Measurements from ENCODE around the gene SPATS2L.

SPATS2L gene

DNA sequence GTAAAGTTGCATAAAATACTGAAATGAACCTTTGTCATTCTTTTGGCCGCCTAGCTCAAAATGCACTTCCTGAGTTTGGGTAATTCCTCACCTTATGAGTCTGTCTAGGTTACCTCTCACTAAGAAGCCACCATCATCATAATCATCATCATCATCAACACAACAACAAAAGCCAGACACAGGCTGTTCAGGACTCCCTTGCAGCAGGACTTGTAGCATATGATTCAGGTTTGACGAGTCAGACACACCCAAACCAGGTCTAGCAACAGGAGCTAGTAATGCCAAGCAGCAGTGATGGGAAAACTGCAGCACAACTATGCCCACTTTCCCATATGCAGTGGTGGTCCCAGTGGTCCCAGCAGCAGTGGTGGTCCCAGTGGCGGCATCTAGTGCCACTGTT is 216.7 kb downstream of the SPATS2L start:
- DNase-seq: no peak

DNA sequence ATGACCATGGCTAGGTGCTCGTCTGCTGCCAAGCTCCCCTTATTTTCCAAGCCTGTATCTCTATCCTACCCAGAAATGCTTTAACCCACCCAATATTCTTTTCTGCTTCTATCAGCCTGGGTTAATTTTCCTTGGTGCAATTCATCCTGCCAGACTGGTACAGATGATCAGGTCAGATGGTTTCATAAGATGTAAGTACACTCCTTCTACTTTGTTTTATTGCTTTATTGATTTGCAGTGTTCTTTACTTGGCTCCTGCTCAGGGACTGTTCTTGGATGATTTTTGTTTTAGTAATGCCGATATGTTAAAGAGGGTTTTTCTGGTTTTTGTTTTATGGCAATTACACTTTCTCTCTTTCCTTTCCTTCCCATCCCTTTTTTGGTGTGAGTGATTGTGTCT is 217.1 kb downstream of the SPATS2L start:
- no peak for DNase-seq

DNA sequence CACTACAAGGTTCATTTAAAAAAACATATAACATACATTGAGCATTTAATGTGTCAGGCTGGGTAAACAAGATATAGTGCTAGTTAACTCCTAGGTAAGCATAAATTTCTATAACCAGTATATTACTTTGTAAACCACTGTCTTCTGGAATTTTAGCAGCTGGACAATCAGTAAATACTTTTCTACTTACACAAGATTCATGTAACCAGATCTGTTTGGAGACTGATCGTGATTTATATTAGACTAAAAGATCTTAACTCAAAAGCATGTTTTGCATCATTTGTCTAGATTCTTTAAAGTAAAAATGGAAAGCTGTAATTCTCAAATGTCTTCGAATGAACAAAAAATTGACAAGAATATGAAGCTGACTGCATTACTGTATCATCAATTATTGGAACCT is 218.6 kb downstream of the SPATS2L start:
- DNase-seq: no peak

DNA sequence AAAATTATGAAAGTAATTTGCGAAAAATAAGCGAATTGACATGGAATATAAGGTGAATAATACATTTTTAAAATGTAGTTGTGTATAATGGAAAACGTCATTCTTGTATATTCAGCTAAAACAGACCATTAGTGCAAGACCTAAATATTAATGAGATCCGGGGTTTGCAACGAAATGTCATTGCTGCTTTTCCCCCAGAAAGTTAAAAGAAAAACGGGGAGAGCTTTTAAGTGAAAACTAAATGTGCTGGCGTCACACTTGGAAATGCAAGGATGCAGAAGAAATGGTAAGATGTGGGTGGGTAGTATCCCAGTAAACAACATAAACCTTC is 219.0 kb downstream of the SPATS2L start:
- no peak for DNase-seq

GRCh38 chr2:200525882-200526651 is 219.6 kb downstream of the SPATS2L start, which contains the start of gene SGO2:
SGO2 (plus strand) TSS chr2:200526207; CDS start chr2:200532976, 6,769 bp downstream.
- DNase-seq: peak; percentile 89 to 91

DNA sequence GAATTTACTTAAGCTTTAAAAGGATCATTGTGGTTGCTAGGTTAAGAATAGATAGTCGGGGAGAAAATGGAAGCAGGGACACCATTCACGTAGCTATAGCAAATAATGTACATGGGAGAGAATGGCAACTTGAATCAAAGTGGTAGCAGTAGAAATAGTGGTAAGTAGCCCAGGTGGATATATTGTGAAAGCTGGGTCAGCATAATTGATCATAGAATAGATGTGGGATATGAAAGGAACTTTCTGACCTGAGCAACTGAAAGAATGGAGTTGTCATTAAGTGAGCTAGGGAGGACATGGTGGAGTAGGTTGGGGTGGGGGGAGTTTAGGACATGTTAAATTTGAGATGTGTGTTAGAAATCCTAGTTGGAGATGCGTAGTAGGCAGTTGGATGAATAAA is 221.7 kb downstream of the SPATS2L start:
- no peak for DNase-seq
